Lung (tissue), 12 donors: Measurements from ENCODE around the gene RGL1. TPM values are rescaled to one million over a fixed set of nuclear protein-coding genes. Genes with fewer than 3 reads are reported as not detected.
A peak's percentile ranks its signal among the peaks of the same experiment; 100 is the strongest.

Source experiments
- ATAC-seq: fragments of 200-7000 bp; cut with Tn5 transposase; one replicate; pipeline ENCODE4 v1.9.1; 2020; ENCODE audit warnings: moderate number of reproducible peaks; ENCODE audit not compliant: insufficient read depth, low FRiP score
- DNase-seq, 3 donors: peaks; one replicate each; pipeline ENCODE4 v3.0.0-alpha.2; 2013 to 2017
- H3K27ac ChIP-seq, 2 donors: one replicate each; pipeline ENCODE4 v1.5.1; 2013; ENCODE audit warnings: mild to moderate bottlenecking in 2 of 2, moderate library complexity in 2 of 2, control low read depth in 1 of 2, inconsistent platforms in 1 of 2, low read depth in 1 of 2, low read length in 1 of 2
- H3K27me3 ChIP-seq, 3 donors: one replicate each; pipeline ENCODE4 v1.5.1; 2013; ENCODE audit warnings: low read length in 2 of 3; ENCODE audit not compliant: control insufficient read depth in 3 of 3, insufficient read depth in 3 of 3
- H3K36me3 ChIP-seq, 4 donors: one replicate each; pipeline ENCODE4 v1.5.1; 2013; ENCODE audit warnings: low read length in 4 of 4, mild to moderate bottlenecking in 1 of 4, moderate library complexity in 1 of 4; ENCODE audit not compliant: control insufficient read depth in 4 of 4, insufficient read depth in 4 of 4
- H3K4me1 ChIP-seq, 5 donors: one replicate each; pipeline ENCODE4 v1.5.1; 2013; ENCODE audit warnings: low read length in 5 of 5, mild to moderate bottlenecking in 2 of 5, moderate library complexity in 1 of 5; ENCODE audit not compliant: control insufficient read depth in 5 of 5, insufficient read depth in 5 of 5
- H3K4me3 ChIP-seq: one replicate; pipeline ENCODE4 v1.5.1; 2013; ENCODE audit warnings: mild to moderate bottlenecking, control low read depth, moderate library complexity
- H3K9ac ChIP-seq, 2 donors: one replicate each; pipeline ENCODE4 v1.5.1; 2013; ENCODE audit warnings: low read length in 2 of 2, control low read depth in 1 of 2; ENCODE audit not compliant: insufficient read depth in 1 of 2
- H3K9me3 ChIP-seq, 4 donors: one replicate each; pipeline ENCODE4 v1.5.1; 2013; ENCODE audit warnings: low read length in 3 of 4, mild to moderate bottlenecking in 1 of 4, moderate library complexity in 1 of 4; ENCODE audit not compliant: control insufficient read depth in 4 of 4, insufficient read depth in 3 of 4
- CTCF ChIP-seq: IDR thresholded peaks from 2 replicates; pipeline ENCODE4 v1.5.1; 2012; ENCODE audit warnings: mild to moderate bottlenecking; ENCODE audit errors: control extremely low read depth, extremely low read depth
- WGBS, 2 donors: extraction: QIAGEN DNeasy Blood & Tissue Kit; methylation state at CpG; one replicate each; pipeline ENCODE4 v1.1.7; 2013; 5-methylcytosine and 5-hydroxymethylcytosine counted together
- polyA plus RNA-seq, 2 donors: library from polyadenylated mRNA; stranded (reverse); fragments of 200-250 nt; gene quantifications; one replicate each; pipeline ENCODE4 v1.2.1, GENCODE V29; 2013
- total RNA-seq, 2 donors: library from RNA; depleted of rRNA in 1 of 2; stranded (reverse); fragments of >200 nt in 1 of 2; gene quantifications; one replicate each; pipeline ENCODE4 v1.2.1, GENCODE V29; 2014 to 2021
- donor health status: control.
- donor health status: control.
- donor health status: Bipolar disorder and iron deficiency.
- donor health status: healthy.
- donor health status: DM: yes; HTN: yes; CAD: no.

Gene RGL1
- total and polyA plus RNA-seq, 4 donors = 9.6 to 49.4 (median 35.2) TPM

DNA sequence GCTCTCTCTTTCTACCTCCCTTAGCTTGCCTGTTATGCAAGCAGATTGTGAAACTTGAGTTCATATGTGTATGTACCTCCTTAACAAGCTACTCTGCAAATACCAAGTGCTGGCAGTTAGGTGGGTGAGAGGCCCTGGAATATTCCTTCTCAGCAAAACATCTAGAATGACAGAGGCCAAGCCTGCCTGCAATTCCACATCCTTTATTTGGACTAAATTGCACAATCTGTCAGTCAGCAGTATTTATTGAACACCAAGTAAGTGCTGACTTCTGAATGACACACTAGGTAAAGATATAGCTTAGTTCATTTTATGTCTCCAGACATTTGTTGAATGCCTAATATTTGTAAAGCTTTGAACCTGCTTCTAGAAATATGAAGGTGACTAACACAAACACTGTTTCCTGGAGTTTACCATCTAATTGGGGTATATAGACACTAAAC, 87.5 kb downstream of the RGL1 start:
- DNase-seq (peak in 2 of 3 donors; percentile 64 to 80), ATAC-seq (peak; percentile 80)
- Histone ChIP-seq H3K27ac (no peak overlapping the region), H3K9me3 (no peaks in the 10 kb centered on the region), H3K36me3 (peaks cover 5 to 51% (median 27%) of the 10 kb centered on the region in 4 donors), H3K9ac (no peak overlapping the region), H3K27me3 (no peaks in the 10 kb centered on the region), H3K4me1 (peaks cover 2 to 28% (median 11%) of the 10 kb centered on the region in 5 donors), H3K4me3 (no peak overlapping the region)
- no peak for TF ChIP-seq CTCF

DNA sequence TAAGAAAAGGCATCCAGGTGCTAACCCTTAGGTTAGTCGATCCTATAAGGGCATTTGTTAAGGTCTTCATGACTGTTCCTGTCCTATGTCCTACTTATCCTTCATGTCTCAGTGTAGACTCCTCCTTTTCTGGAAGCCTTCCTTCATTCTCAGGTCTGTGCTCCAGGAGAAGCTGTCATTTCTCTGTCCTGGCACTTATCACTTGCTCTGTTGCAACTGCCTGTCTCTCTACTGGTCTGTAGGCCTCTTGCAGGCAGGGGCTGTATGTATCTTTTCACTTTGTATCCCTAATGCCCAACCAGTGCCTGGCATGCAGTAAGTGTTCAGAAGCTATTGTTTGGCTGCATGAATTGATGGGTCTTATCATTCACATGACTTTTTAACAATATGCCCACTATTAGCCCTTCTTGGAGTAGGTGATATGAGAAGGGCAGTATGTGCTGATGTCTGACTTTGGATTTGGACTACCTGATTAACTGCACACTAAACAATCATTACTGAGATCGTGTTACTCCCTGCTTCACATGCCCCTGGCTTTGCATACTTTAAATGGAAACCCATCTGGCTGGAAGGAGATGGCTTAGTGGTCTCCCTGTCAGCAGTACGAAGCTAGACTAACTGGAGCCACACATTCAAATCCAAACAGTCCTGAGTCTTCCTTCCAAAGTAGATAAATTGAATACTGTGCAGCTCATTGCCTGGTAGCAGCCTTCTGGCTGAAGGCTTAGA, 88.8 kb downstream of the RGL1 start:
- WGBS, 2 donors = 86 to 89% methylated on average over 3 of the region's 3 CpGs
- peaks cover 0 to 15% (median 10%) of the 10 kb centered on the region in 5 donors for H3K4me1 ChIP-seq
- H3K9ac ChIP-seq = no peak overlapping the region
- ATAC-seq = no peak
- no peak for DNase-seq
- H3K36me3 ChIP-seq = peaks cover 14 to 59% (median 30%) of the 10 kb centered on the region in 4 donors
- no peaks in the 10 kb centered on the region for H3K9me3 ChIP-seq
- H3K27ac ChIP-seq = no peak overlapping the region
- TF ChIP-seq CTCF = no peak
- no peaks in the 10 kb centered on the region for H3K27me3 ChIP-seq
- no peak overlapping the region for H3K4me3 ChIP-seq

GRCh38 chr1:183894290-183894565, 89.3 kb downstream of the RGL1 start:
- ATAC-seq (no peak), DNase-seq (no peak)
- Histone ChIP-seq H3K9me3 (no peaks in the 10 kb centered on the region), H3K9ac (no peak overlapping the region), H3K36me3 (peaks cover 13 to 61% (median 30%) of the 10 kb centered on the region in 4 donors), H3K4me3 (no peak overlapping the region), H3K27me3 (no peaks in the 10 kb centered on the region), H3K4me1 (peaks cover 0 to 10% (median 7%) of the 10 kb centered on the region in 5 donors), H3K27ac (no peak overlapping the region)
- no peak for TF ChIP-seq CTCF
- WGBS, 2 donors = 94 to 97% methylated on average over 1 of the region's 1 CpG
